ENCODE data around the gene LHX6.
A peak's percentile ranks its signal among the peaks of the same experiment; 100 is the strongest.

LHX6 gene

GRCh38 chr9:122265149-122265915 is 36.6 kb upstream of the LHX6 start:
- H3K4me3 ChIP-seq (replicated peaks; ENCODE audit: low read depth, low read length): peak overlapping the region; percentile 81
- no peaks in the 10 kb centered on the region; the same call in none of the 2 replicates for H3K36me3 ChIP-seq (ENCODE audit: control insufficient read depth, insufficient read depth, low read length)
- no peak for DNase-seq (ENCODE audit: extremely low read depth, insufficient read length)
- no peaks in the 10 kb centered on the region for H3K27me3 ChIP-seq (replicated peaks; ENCODE audit: control insufficient read depth, insufficient read depth, low read length)
- TF ChIP-seq CTCF (IDR thresholded peaks at IDR 0.05; ENCODE audit: insufficient read depth, low read length, poor library complexity, severe bottlenecking): no peak

- Histone ChIP-seq H3K36me3 (ENCODE audit: control insufficient read depth, insufficient read depth, low read length) (peaks cover under 1% of the 10 kb centered on the region), H3K27me3 (replicated peaks; ENCODE audit: control insufficient read depth, insufficient read depth, low read length) (no peaks in the 10 kb centered on the region), H3K4me3 (replicated peaks; ENCODE audit: low read depth, low read length) (peak within 1 kb of the TSS; percentile 81)
- DNase-seq (ENCODE audit: extremely low read depth, insufficient read length): peak; percentile 96
- no peak for TF ChIP-seq CTCF (IDR thresholded peaks at IDR 0.05; ENCODE audit: insufficient read depth, low read length, poor library complexity, severe bottlenecking)
Observed at GRCh38 chr9:122264360-122265148, 35.8 kb upstream of the LHX6 start, which contains the start of the genes MRRF and RBM18. Gene MRRF (plus strand): TSS chr9:122264882. CDS start chr9:122270892, 6,010 bp downstream. Gene RBM18 (minus strand): TSS chr9:122264840. CDS start chr9:122261492, 3,348 bp downstream.

GRCh38 chr9:122263699-122264349 is 35.1 kb upstream of the LHX6 start:
- Histone ChIP-seq H3K4me3 (replicated peaks; ENCODE audit: low read depth, low read length) (peak overlapping the region; percentile 81), H3K27me3 (replicated peaks; ENCODE audit: control insufficient read depth, insufficient read depth, low read length) (no peaks in the 10 kb centered on the region), H3K36me3 (ENCODE audit: control insufficient read depth, insufficient read depth, low read length) (peaks cover 4% of the 10 kb centered on the region)
- no peak for TF ChIP-seq CTCF (IDR thresholded peaks at IDR 0.05; ENCODE audit: insufficient read depth, low read length, poor library complexity, severe bottlenecking)
- no peak for DNase-seq (ENCODE audit: extremely low read depth, insufficient read length)

GRCh38 chr9:122262073-122262472 is 33.3 kb upstream of the LHX6 start:
- no peak for TF ChIP-seq CTCF (IDR thresholded peaks at IDR 0.05; ENCODE audit: insufficient read depth, low read length, poor library complexity, severe bottlenecking)

GRCh38 chr9:122261469-122261881 is 32.7 kb upstream of the LHX6 start:
- H3K27me3 ChIP-seq (replicated peaks; ENCODE audit: control insufficient read depth, insufficient read depth, low read length): no peaks in the 10 kb centered on the region
- peaks cover 4% of the 10 kb centered on the region for H3K36me3 ChIP-seq (ENCODE audit: control insufficient read depth, insufficient read depth, low read length)
- no peak for DNase-seq (ENCODE audit: extremely low read depth, insufficient read length)
- TF ChIP-seq CTCF (IDR thresholded peaks at IDR 0.05; ENCODE audit: insufficient read depth, low read length, poor library complexity, severe bottlenecking): no peak
- no peak overlapping the region for H3K4me3 ChIP-seq (replicated peaks; ENCODE audit: low read depth, low read length)

More at GRCh38 chr9:122262073-122262472, 33.3 kb upstream of the LHX6 start:
- Histone ChIP-seq H3K4me3 (replicated peaks; ENCODE audit: low read depth, low read length) (no peak overlapping the region), H3K27me3 (replicated peaks; ENCODE audit: control insufficient read depth, insufficient read depth, low read length) (no peaks in the 10 kb centered on the region), H3K36me3 (ENCODE audit: control insufficient read depth, insufficient read depth, low read length) (peaks cover 4% of the 10 kb centered on the region)
- DNase-seq (ENCODE audit: extremely low read depth, insufficient read length): no peak

Data from GM06990 (cell line).